Mesenchymal stem cell (in vitro differentiated cells and primary cell): ENCODE data around the gene BTRC.

Source experiments
- DNase-seq: peaks from one replicate; pipeline ENCODE4 v3.0.0-alpha.2; 2013
- H2AFZ ChIP-seq: one replicate; pipeline ENCODE4 v1.6.1; 2013; ENCODE audit warnings: low read depth, mild to moderate bottlenecking, control low read depth, inconsistent platforms, low read length, moderate library complexity
- H2AK5ac ChIP-seq: 2 replicates; pipeline ENCODE4 v1.6.1; 2013; ENCODE audit warnings: low read length, moderate library complexity, mild to moderate bottlenecking, inconsistent platforms; ENCODE audit not compliant: severe bottlenecking
- H2BK120ac ChIP-seq: one replicate; pipeline ENCODE4 v1.6.1; 2013; ENCODE audit warnings: low read depth, mild to moderate bottlenecking, inconsistent platforms, low read length, moderate library complexity
- H2BK12ac ChIP-seq, 2 experiments: one replicate each; pipeline ENCODE4 v1.6.1; 2013; ENCODE audit warnings: inconsistent platforms in 2 of 2, low read length in 2 of 2, mild to moderate bottlenecking in 2 of 2, moderate library complexity in 2 of 2, control low read depth in 1 of 2
- H2BK15ac ChIP-seq: one replicate; pipeline ENCODE4 v1.6.1; 2013; ENCODE audit warnings: mild to moderate bottlenecking, low read depth, inconsistent platforms; ENCODE audit not compliant: poor library complexity, severe bottlenecking
- H2BK5ac ChIP-seq: 2 replicates; pipeline ENCODE4 v1.6.1; 2013; ENCODE audit warnings: low read depth, mild to moderate bottlenecking, low read length, control low read depth, inconsistent platforms; ENCODE audit not compliant: poor library complexity, severe bottlenecking
- H3K14ac ChIP-seq, 2 experiments: one replicate each; pipeline ENCODE4 v1.6.1; 2013; ENCODE audit warnings: inconsistent platforms in 2 of 2, low read length in 2 of 2, control low read depth in 1 of 2, mild to moderate bottlenecking in 1 of 2, moderate library complexity in 1 of 2
- H3K18ac ChIP-seq, 2 experiments: one replicate each; pipeline ENCODE4 v1.6.1; 2013; ENCODE audit warnings: inconsistent platforms in 2 of 2, low read length in 2 of 2, control low read depth in 1 of 2, low read depth in 1 of 2, mild to moderate bottlenecking in 1 of 2
- H3K23ac ChIP-seq, 2 experiments: one replicate each; pipeline ENCODE4 v1.6.1; 2013; ENCODE audit warnings: inconsistent platforms in 2 of 2, low read length in 2 of 2, mild to moderate bottlenecking in 2 of 2, moderate library complexity in 2 of 2, control low read depth in 1 of 2
- H3K27ac ChIP-seq: 2 replicates; pipeline ENCODE4 v1.5.1; 2013; ENCODE audit warnings: mild to moderate bottlenecking, moderate library complexity, low read length, control low read depth, inconsistent platforms; ENCODE audit not compliant: poor library complexity, severe bottlenecking
- H3K27me3 ChIP-seq, 2 experiments: 2 replicates each; pipeline versions ENCODE4 v1.6.1 to v1.7.0; 2013; ENCODE audit warnings: low read length in 2 of 2, mild to moderate bottlenecking in 2 of 2, moderate library complexity in 2 of 2, control low read depth in 1 of 2, inconsistent platforms in 1 of 2; ENCODE audit not compliant: control insufficient read depth in 1 of 2, insufficient read depth in 1 of 2
- H3K36me3 ChIP-seq, 2 experiments: 2 replicates each; pipeline versions ENCODE4 v1.6.1 to v1.7.0; 2013; ENCODE audit warnings: low read length in 2 of 2, control low read depth in 1 of 2, inconsistent platforms in 1 of 2, low read depth in 1 of 2, mild to moderate bottlenecking in 1 of 2; ENCODE audit not compliant: insufficient read depth in 2 of 2, control insufficient read depth in 1 of 2
- H3K4ac ChIP-seq, 2 experiments: one replicate each; pipeline ENCODE4 v1.6.1; 2013; ENCODE audit warnings: inconsistent platforms in 2 of 2, low read length in 2 of 2, mild to moderate bottlenecking in 2 of 2, moderate library complexity in 2 of 2, control low read depth in 1 of 2, low read depth in 1 of 2
- H3K4me1 ChIP-seq: 2 replicates; pipeline ENCODE4 v1.6.1; 2013; ENCODE audit warnings: low read depth, low read length, control low read depth; ENCODE audit not compliant: control insufficient read depth, insufficient read depth
- H3K4me2 ChIP-seq: 2 replicates; pipeline ENCODE4 v1.6.1; 2013; ENCODE audit warnings: low read length, mild to moderate bottlenecking, inconsistent platforms; ENCODE audit not compliant: poor library complexity, severe bottlenecking
- H3K4me3 ChIP-seq, 2 experiments: 2 replicates each; pipeline versions ENCODE4 v1.5.1 to v1.7.0; 2013; ENCODE audit warnings: low read length in 2 of 2, mild to moderate bottlenecking in 2 of 2, control low read depth in 1 of 2, low read depth in 1 of 2; ENCODE audit not compliant: insufficient read depth in 1 of 2
- H3K79me1 ChIP-seq: replicated peaks from 2 replicates; pipeline ENCODE4 v1.6.1; 2013; ENCODE audit warnings: mild to moderate bottlenecking, control low read depth, low read length, inconsistent platforms; ENCODE audit not compliant: poor library complexity, severe bottlenecking
- H3K9ac ChIP-seq: 2 replicates; pipeline ENCODE4 v1.7.0; 2013; ENCODE audit warnings: mild to moderate bottlenecking, low read length, moderate library complexity
- H3K9me3 ChIP-seq: 2 replicates; pipeline ENCODE4 v1.7.0; 2013; ENCODE audit warnings: mild to moderate bottlenecking, low read length; ENCODE audit not compliant: control insufficient read depth
- H4K8ac ChIP-seq: one replicate; pipeline ENCODE4 v1.6.1; 2013; ENCODE audit warnings: inconsistent platforms, mild to moderate bottlenecking, low read length, moderate library complexity
- H4K91ac ChIP-seq: one replicate; pipeline ENCODE4 v1.6.1; 2013; ENCODE audit warnings: mild to moderate bottlenecking, low read length, inconsistent platforms
- WGBS: methylation state at CpG from one replicate; pipeline ENCODE4 v1.1.7; 2013; ENCODE audit warnings: mixed read lengths; 5-methylcytosine and 5-hydroxymethylcytosine counted together

BTRC gene

GRCh38 chr10:101485681-101486554 is 132.0 kb downstream of the BTRC start:
- H2BK120ac ChIP-seq = no peak overlapping the region
- no peak overlapping the region for H3K4me2 ChIP-seq
- no peaks in the 10 kb centered on the region for H3K4me1 ChIP-seq
- no peak overlapping the region for H3K9ac ChIP-seq
- no peaks in the 10 kb centered on the region for H3K9me3 ChIP-seq
- no peak overlapping the region for H2BK15ac ChIP-seq
- WGBS = 72% methylated on average over 23 of the region's 23 CpGs
- H3K14ac ChIP-seq = peak overlapping the region in 1 of 2 experiments; percentile 65
- H2BK12ac ChIP-seq = no peak overlapping the region
- H3K27ac ChIP-seq = no peak overlapping the region
- no peak overlapping the region for H3K18ac ChIP-seq
- no peak overlapping the region for H3K4ac ChIP-seq
- no peak overlapping the region for H2AK5ac ChIP-seq
- H3K79me1 ChIP-seq = peaks cover 9% of the 10 kb centered on the region
- H3K27me3 ChIP-seq = peaks cover 0 to 6% of the 10 kb centered on the region in 2 experiments
- peaks cover 1 to 9% of the 10 kb centered on the region in 2 experiments for H3K36me3 ChIP-seq
- no peak overlapping the region for H4K91ac ChIP-seq
- H2BK5ac ChIP-seq = no peak overlapping the region
- no peak for DNase-seq
- no peak overlapping the region for H2AFZ ChIP-seq
- H4K8ac ChIP-seq = no peak overlapping the region
- H3K4me3 ChIP-seq = no peak overlapping the region
- H3K23ac ChIP-seq = no peak overlapping the region

DNA sequence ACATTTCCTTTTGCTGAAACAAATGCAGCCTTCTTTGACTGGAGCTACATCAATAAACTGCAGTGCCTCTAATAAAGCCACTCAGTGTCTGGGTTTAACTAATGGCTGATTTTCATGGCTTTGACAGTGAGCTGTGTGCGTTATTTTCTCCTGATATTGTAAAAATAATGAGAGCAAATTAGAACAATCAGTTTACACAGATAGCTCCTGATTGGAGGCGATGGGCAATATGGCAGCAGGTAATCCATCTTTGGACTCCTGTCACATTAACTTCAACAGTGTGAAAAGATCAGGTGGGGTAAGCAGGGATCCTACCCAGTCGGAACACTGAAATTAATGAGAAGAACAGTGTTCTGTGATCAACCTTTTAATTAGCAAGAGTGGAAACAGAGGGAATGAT is 133.4 kb downstream of the BTRC start:
- peaks cover 0 to 5% of the 10 kb centered on the region in 2 experiments for H3K36me3 ChIP-seq
- H3K23ac ChIP-seq = no peak overlapping the region
- H4K8ac ChIP-seq = no peak overlapping the region
- no peak overlapping the region for H2BK12ac ChIP-seq
- no peaks in the 10 kb centered on the region for H3K4me1 ChIP-seq
- 92% methylated on average over 3 of the region's 3 CpGs for WGBS
- H3K18ac ChIP-seq = no peak overlapping the region
- H4K91ac ChIP-seq = no peak overlapping the region
- no peak overlapping the region for H2BK15ac ChIP-seq
- no peak overlapping the region for H2AK5ac ChIP-seq
- no peak overlapping the region for H2BK120ac ChIP-seq
- no peak overlapping the region for H3K9ac ChIP-seq
- no peak overlapping the region for H3K4me3 ChIP-seq
- H3K4ac ChIP-seq = no peak overlapping the region
- DNase-seq = no peak
- no peak overlapping the region for H3K4me2 ChIP-seq
- H2BK5ac ChIP-seq = no peak overlapping the region
- no peak overlapping the region for H2AFZ ChIP-seq
- peaks cover 10% of the 10 kb centered on the region for H3K79me1 ChIP-seq
- no peaks in the 10 kb centered on the region for H3K9me3 ChIP-seq
- no peak overlapping the region for H3K27ac ChIP-seq
- H3K14ac ChIP-seq = no peak overlapping the region
- H3K27me3 ChIP-seq = peaks cover 0 to 6% of the 10 kb centered on the region in 2 experiments

- H2BK5ac ChIP-seq = no peak overlapping the region
- no peak overlapping the region for H3K18ac ChIP-seq
- H3K4me3 ChIP-seq = no peak overlapping the region
- H3K14ac ChIP-seq = no peak overlapping the region
- no peak overlapping the region for H3K9ac ChIP-seq
- H3K27ac ChIP-seq = no peak overlapping the region
- H3K4ac ChIP-seq = no peak overlapping the region
- H4K8ac ChIP-seq = no peak overlapping the region
- peaks cover 10% of the 10 kb centered on the region for H3K79me1 ChIP-seq
- H2AK5ac ChIP-seq = no peak overlapping the region
- H3K4me2 ChIP-seq = no peak overlapping the region
- no peak overlapping the region for H2BK15ac ChIP-seq
- H2BK120ac ChIP-seq = no peak overlapping the region
- no CpG with 5 or more reads among the region's 3 CpGs for WGBS
- H3K4me1 ChIP-seq = no peaks in the 10 kb centered on the region
- no peaks in the 10 kb centered on the region for H3K9me3 ChIP-seq
- H3K27me3 ChIP-seq = peaks cover 0 to 6% of the 10 kb centered on the region in 2 experiments
- H2BK12ac ChIP-seq = no peak overlapping the region
- DNase-seq = peak; percentile 4
- H4K91ac ChIP-seq = no peak overlapping the region
- no peaks in the 10 kb centered on the region for H3K36me3 ChIP-seq
- no peak overlapping the region for H3K23ac ChIP-seq
- H2AFZ ChIP-seq = no peak overlapping the region
Observed at GRCh38 chr10:101489355-101489754, 135.4 kb downstream of the BTRC start.

GRCh38 chr10:101490026-101490425 is 136.1 kb downstream of the BTRC start:
- H3K79me1 ChIP-seq = peaks cover 10% of the 10 kb centered on the region
- no peak overlapping the region for H2AK5ac ChIP-seq
- no peak overlapping the region for H2BK15ac ChIP-seq
- H3K14ac ChIP-seq = no peak overlapping the region
- no peak overlapping the region for H3K23ac ChIP-seq
- H4K91ac ChIP-seq = no peak overlapping the region
- H4K8ac ChIP-seq = no peak overlapping the region
- no peak overlapping the region for H2BK5ac ChIP-seq
- no peak overlapping the region for H2BK120ac ChIP-seq
- H3K36me3 ChIP-seq = no peaks in the 10 kb centered on the region
- no peak for DNase-seq
- no peak overlapping the region for H3K18ac ChIP-seq
- no peaks in the 10 kb centered on the region for H3K4me1 ChIP-seq
- H3K4me2 ChIP-seq = no peak overlapping the region
- H2AFZ ChIP-seq = no peak overlapping the region
- H3K27ac ChIP-seq = no peak overlapping the region
- H3K9me3 ChIP-seq = no peaks in the 10 kb centered on the region
- H2BK12ac ChIP-seq = no peak overlapping the region
- WGBS = 96% methylated on average over 1 of the region's 1 CpG
- H3K9ac ChIP-seq = no peak overlapping the region
- H3K27me3 ChIP-seq = peaks cover 0 to 6% of the 10 kb centered on the region in 2 experiments
- H3K4ac ChIP-seq = no peak overlapping the region
- no peak overlapping the region for H3K4me3 ChIP-seq
